Liver (tissue), 9 donors: ENCODE measurements around the gene BFAR. TPM values are rescaled to one million over a fixed set of nuclear protein-coding genes. Genes with fewer than 3 reads are reported as not detected.
"Not testable (repeated sequence)": the region's sequence is repeated elsewhere in the genome, so short reads cannot be mapped to it uniquely, and the experiment has no call there.

Experiments used
- DNase-seq: peaks from one replicate; pipeline ENCODE4 v3.0.0-alpha.2; 2017; ENCODE audit warnings: low spot score
- H3K27ac ChIP-seq, 2 donors: one replicate each; pipeline ENCODE4 v1.7.0; 2013; ENCODE audit warnings: inconsistent platforms in 2 of 2, low read length in 2 of 2, control low read depth in 1 of 2, low read depth in 1 of 2, mild to moderate bottlenecking in 1 of 2
- H3K27me3 ChIP-seq, 4 donors: one replicate each; pipeline versions ENCODE4 v1.6.1 to v1.7.0; 2013; ENCODE audit warnings: low read length in 3 of 4, inconsistent platforms in 1 of 4, mild to moderate bottlenecking in 1 of 4, moderate library complexity in 1 of 4; ENCODE audit not compliant: control insufficient read depth in 4 of 4, insufficient read depth in 4 of 4
- H3K36me3 ChIP-seq, 4 donors: one replicate each; pipeline versions ENCODE4 v1.6.1 to v1.7.0; 2013; ENCODE audit warnings: low read length in 3 of 4, mild to moderate bottlenecking in 3 of 4, low read depth in 1 of 4, moderate library complexity in 1 of 4; ENCODE audit not compliant: control insufficient read depth in 4 of 4, insufficient read depth in 3 of 4
- H3K4me1 ChIP-seq, 4 donors: one replicate each; pipeline versions ENCODE4 v1.6.1 to v1.7.0; 2013; ENCODE audit warnings: low read length in 3 of 4, mild to moderate bottlenecking in 3 of 4, moderate library complexity in 1 of 4; ENCODE audit not compliant: control insufficient read depth in 4 of 4, insufficient read depth in 4 of 4
- H3K4me3 ChIP-seq, 3 donors: one replicate each; pipeline versions ENCODE4 v1.6.1 to v1.7.0; 2013; ENCODE audit warnings: low read length in 3 of 3, control low read depth in 1 of 3, low read depth in 1 of 3, mild to moderate bottlenecking in 1 of 3
- H3K9ac ChIP-seq, 2 donors: one replicate each; pipeline ENCODE4 v1.7.0; 2013; ENCODE audit warnings: low read length in 2 of 2, mild to moderate bottlenecking in 2 of 2, moderate library complexity in 2 of 2, control low read depth in 1 of 2, low read depth in 1 of 2
- H3K9me3 ChIP-seq, 4 donors: one replicate each; pipeline versions ENCODE4 v1.6.1 to v1.7.0; 2013; ENCODE audit warnings: low read length in 3 of 4; ENCODE audit not compliant: control insufficient read depth in 4 of 4
- ATF3 ChIP-seq: IDR thresholded peaks from 2 replicates; pipeline ENCODE4 v1.6.1; 2016; ENCODE audit warnings: antibody characterized with exemption
- GABPA ChIP-seq, 2 donors: IDR thresholded peaks in 1 of 2; conservative IDR thresholded peaks in 1 of 2; 2 replicates each; pipeline ENCODE4 v1.6.1; 2016; ENCODE audit warnings: antibody characterized with exemption in 2 of 2, mild to moderate bottlenecking in 1 of 2, moderate library complexity in 1 of 2
- HNF4A ChIP-seq, 2 donors: conservative IDR thresholded peaks; 2 replicates each; pipeline ENCODE4 v1.6.1; 2016; ENCODE audit warnings: antibody characterized with exemption in 2 of 2, mild to moderate bottlenecking in 2 of 2
- SP1 ChIP-seq: IDR thresholded peaks from 2 replicates; pipeline ENCODE4 v1.6.1; 2018; ENCODE audit warnings: antibody characterized with exemption, mild to moderate bottlenecking
- TAF1 ChIP-seq: conservative IDR thresholded peaks from 2 replicates; pipeline ENCODE4 v1.6.1; 2016; ENCODE audit warnings: antibody characterized with exemption, mild to moderate bottlenecking
- ZBTB33 ChIP-seq: IDR thresholded peaks from 2 replicates; pipeline ENCODE4 v1.6.1; 2016; ENCODE audit warnings: antibody characterized with exemption
- WGBS: extraction: QIAGEN DNeasy Blood & Tissue Kit; methylation state at CpG from one replicate; pipeline ENCODE4 v1.1.7; 2013; 5-methylcytosine and 5-hydroxymethylcytosine counted together
- polyA plus RNA-seq, 2 donors: library from polyadenylated mRNA; stranded (reverse) in 1 of 2; unstranded in 1 of 2; fragments of 200-250 nt in 1 of 2; fragments of >200 nt in 1 of 2; fragmentation: Nextera tagmentation in 1 of 2; extraction: Ambion mirVana in 1 of 2; gene quantifications; one replicate each; pipeline versions ENCODE4 v1.2.1 to v1.2.3, GENCODE V29; 2013 to 2015
- total RNA-seq, 2 donors: library from RNA; depleted of rRNA; stranded (reverse); fragments of >200 nt; gene quantifications; one replicate each; pipeline ENCODE4 v1.2.3, GENCODE V29; 2014
- TF ChIP-seq, protein P1 (sequence below): IDR thresholded peaks from 2 replicates; pipeline ENCODE4 v1.6.1; 2016; ENCODE audit warnings: antibody characterized with exemption
- donor health status: healthy.
- donor health status: healthy.
- donor health status: healthy.
- donor health status: healthy.
- donor health status: healthy.

The BFAR gene
- total and polyA plus RNA-seq, 4 donors = 13.3 to 24.7 (median 20.3) TPM

- no peak for TF ChIP-seq SP1
- no peak for TF ChIP-seq ATF3
- no peak for TF ChIP-seq TAF1
- TF ChIP-seq ZBTB33 = no peak
- TF ChIP-seq, protein P1, sequence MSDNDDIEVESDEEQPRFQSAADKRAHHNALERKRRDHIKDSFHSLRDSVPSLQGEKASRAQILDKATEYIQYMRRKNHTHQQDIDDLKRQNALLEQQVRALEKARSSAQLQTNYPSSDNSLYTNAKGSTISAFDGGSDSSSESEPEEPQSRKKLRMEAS = no peak
- TF ChIP-seq HNF4A (conservative IDR thresholded peaks at IDR 0.05) = no peak
Measured at GRCh38 chr16:14629612-14629918, 3.2 kb upstream of the BFAR start (continued).

GRCh38 chr16:14629919-14630619 lies 2.7 kb upstream of the BFAR start, which contains the start of gene PARN:
TSS of gene PARN (minus strand) at chr16:14630260. CDS start at chr16:14630125, 135 bp downstream.
- H3K4me1 ChIP-seq = peaks cover 8 to 42% (median 23%) of the 10 kb centered on the region in 4 donors
- 1% methylated on average over 51 of the region's 51 CpGs for WGBS
- H3K9me3 ChIP-seq = no peaks in the 10 kb centered on the region
- H3K4me3 ChIP-seq = peak within 1 kb of the TSS; percentile 70 to 96 (median 83)
- no peaks in the 10 kb centered on the region for H3K27me3 ChIP-seq
- H3K9ac ChIP-seq = peak within 1 kb of the TSS; percentile 93 to 97
- H3K36me3 ChIP-seq = peaks cover 4 to 17% (median 12%) of the 10 kb centered on the region in 4 donors
- no peak for TF ChIP-seq HNF4A (conservative IDR thresholded peaks at IDR 0.05)
- peak in 1 of 2 donors; percentile 78 for TF ChIP-seq GABPA (IDR thresholded peaks at IDR 0.05 in 1 of 2, conservative IDR thresholded peaks at IDR 0.05 in 1 of 2)
- peak; percentile 57 for TF ChIP-seq TAF1
- no peak for TF ChIP-seq ZBTB33
- TF ChIP-seq, protein P1 = peak; percentile 29
- peak; percentile 63 for TF ChIP-seq SP1
- peak; percentile 97 for DNase-seq
- peak within 1 kb of the TSS; percentile 86 to 91 for H3K27ac ChIP-seq

- Histone ChIP-seq H3K36me3 (peaks cover 4 to 10% (median 8%) of the 10 kb centered on the region in 4 donors), H3K4me1 (peaks cover 8 to 42% (median 23%) of the 10 kb centered on the region in 4 donors), H3K9ac (peak overlapping the region in 1 of 2 donors; percentile 16), H3K27ac (peak overlapping the region; percentile 86 to 91), H3K4me3 (peak overlapping the region in 2 of 3 donors; percentile 52 to 70)
- not testable (repeated sequence) for H3K27me3 ChIP-seq, H3K9me3 ChIP-seq, DNase-seq
- 85% methylated on average over 29 of the region's 29 CpGs for WGBS
Measured at GRCh38 chr16:14630620-14631330, 2.0 kb upstream of the BFAR start.
